ENCODE results near the gene SYT3. TPM values are rescaled to one million over a fixed set of nuclear protein-coding genes. Genes with fewer than 3 reads are reported as not detected.

Gene SYT3, protein sequence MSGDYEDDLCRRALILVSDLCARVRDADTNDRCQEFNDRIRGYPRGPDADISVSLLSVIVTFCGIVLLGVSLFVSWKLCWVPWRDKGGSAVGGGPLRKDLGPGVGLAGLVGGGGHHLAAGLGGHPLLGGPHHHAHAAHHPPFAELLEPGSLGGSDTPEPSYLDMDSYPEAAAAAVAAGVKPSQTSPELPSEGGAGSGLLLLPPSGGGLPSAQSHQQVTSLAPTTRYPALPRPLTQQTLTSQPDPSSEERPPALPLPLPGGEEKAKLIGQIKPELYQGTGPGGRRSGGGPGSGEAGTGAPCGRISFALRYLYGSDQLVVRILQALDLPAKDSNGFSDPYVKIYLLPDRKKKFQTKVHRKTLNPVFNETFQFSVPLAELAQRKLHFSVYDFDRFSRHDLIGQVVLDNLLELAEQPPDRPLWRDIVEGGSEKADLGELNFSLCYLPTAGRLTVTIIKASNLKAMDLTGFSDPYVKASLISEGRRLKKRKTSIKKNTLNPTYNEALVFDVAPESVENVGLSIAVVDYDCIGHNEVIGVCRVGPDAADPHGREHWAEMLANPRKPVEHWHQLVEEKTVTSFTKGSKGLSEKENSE
- total RNA-seq = under 0.01 and 0.15 TPM in 2 replicates

DNA sequence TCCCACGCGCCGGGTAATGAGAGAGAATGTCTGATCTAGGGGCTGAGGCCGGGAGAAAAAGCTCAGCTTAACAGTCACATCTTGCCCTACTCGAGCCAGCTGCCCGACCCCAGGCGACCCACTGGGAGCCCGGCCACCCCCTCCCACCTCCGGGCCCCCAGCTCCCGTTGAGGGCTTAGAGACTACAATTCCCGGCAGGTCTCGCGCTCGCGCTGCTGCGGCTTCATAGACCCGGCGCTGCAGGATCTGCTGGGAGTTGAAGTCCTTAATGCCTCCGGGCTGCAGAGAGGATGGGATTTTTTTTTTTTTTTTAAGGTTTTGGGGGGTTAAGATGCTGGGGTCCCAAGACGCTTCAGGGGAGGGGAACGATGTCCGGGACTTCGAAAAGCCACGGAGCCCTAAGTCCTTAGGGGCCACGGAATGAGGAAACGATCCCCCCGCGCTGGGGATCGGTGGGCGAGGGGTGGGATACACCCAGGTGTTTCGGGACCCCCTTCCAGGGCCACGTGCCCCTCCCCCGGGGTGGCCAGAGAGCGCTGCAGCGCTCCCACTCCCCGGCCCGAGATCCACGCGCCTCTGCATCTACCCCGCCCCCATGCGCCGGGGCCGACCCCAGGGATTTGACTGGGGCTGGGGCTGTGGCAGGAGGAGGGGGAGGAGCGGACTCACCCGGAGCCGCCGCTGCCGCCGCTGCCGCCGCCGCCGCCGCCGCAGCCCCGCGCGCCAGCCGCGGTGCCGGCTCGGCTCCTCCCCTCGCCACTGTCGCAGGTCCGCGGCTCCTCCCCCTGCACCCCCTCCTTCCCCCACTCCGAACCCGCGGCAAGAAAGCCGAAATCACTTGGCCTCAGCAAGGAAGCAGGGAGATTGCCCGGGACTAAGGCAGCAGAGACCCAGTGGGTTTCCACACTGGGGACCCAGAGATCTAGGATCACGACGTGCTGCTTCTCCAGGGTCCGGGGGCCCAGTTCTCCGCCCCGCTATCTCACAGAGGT is at the start of gene SYT3:
SYT3 (minus strand) TSS at position 761 of the 992 bp plus-strand sequence. CDS start 2,470 bp downstream, outside the sequence.

DNA sequence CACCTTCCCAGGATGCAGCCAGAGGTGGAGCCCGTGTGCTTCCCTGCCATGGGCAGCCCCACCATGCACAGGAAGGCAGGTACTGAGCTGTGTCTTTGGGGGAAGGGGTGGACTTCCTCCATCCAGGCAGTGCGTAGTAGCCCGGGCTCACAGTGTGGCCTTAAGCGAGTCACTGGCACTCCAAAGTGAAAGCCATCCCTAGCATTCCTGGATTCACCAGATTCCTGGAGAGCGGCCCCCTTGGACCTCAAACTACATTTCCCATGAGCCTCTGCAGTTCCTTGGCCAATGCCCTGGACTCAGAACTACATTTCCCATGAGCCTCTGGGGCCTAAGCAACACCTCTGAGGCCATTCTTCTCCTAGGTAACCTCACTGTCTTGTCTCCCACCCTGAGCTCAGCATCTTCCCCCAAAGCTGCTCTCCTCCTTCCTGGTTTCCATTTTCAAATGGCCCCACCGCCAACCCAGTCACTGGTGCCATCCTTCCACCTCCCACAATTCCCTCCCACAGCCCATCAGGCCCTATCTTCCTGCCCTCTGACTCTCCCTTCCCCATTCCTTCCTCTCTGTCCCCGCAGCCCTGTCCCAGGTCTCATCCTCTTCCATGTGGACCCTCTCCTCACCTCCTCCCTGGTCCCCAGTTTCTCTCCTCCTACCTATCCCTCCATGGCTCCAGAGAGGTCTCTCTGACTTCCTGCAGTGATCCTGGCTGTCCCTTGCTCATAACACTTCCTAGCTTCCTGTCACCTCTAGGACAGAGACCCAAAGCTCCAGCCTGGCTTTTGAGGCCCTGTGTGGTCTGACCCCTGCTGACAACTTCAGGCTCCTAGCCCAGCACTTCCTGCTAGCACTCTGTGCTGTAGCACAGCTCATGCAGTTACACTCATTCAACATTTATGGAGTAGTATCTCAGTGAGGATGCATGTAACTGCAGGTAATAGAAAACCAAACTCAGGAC is 10.0 kb upstream of the SYT3 start, which contains the start of gene C19orf81:
C19orf81 (plus strand) TSS at position 13 of the 959 bp plus-strand sequence; CDS start at position 13, 0 bp downstream.

Other genes with a start within 250 kb of the SYT3 start
- gene SPIB, start 220.9 kb downstream of the SYT3 start, total RNA-seq = not detected in 2 replicates
- gene MYBPC2, start 207.0 kb downstream of the SYT3 start, total RNA-seq = not detected in 2 replicates
- gene EMC10, start 163.4 kb downstream of the SYT3 start, total RNA-seq = 41.3 and 63.2 TPM in 2 replicates
- gene GARIN5A, start 163.0 kb downstream of the SYT3 start, total RNA-seq = 0.32 TPM in 1 of 2 replicates, not detected in the other
- gene JOSD2, start 128.7 kb downstream of the SYT3 start, total RNA-seq = 15.3 and 22.1 TPM in 2 replicates
- gene ASPDH, start 126.0 kb downstream of the SYT3 start, total RNA-seq = not detected in 2 replicates
- gene LRRC4B, start 71.4 kb downstream of the SYT3 start, total RNA-seq = under 0.01 TPM in 1 of 2 replicates, not detected in the other
- gene C19orf81, start 9.6 kb upstream of the SYT3 start, total RNA-seq = 2.7 TPM in 1 of 2 replicates, not detected in the other
- 0.97 and 1.8 TPM in 2 replicates for gene SHANK1, start 79.9 kb upstream of the SYT3 start, total RNA-seq
- 22.4 and 27.4 TPM in 2 replicates for gene CLEC11A, start 83.5 kb upstream of the SYT3 start, total RNA-seq
- gene GPR32, start 130.6 kb upstream of the SYT3 start, total RNA-seq = not detected in 2 replicates
- not detected in 2 replicates for gene ACP4, start 150.5 kb upstream of the SYT3 start, total RNA-seq
- gene KLK1, start 183.9 kb upstream of the SYT3 start, total RNA-seq = not detected in 2 replicates
- not detected in 2 replicates for gene KLK15, start 193.7 kb upstream of the SYT3 start, total RNA-seq
- gene KLK3, start 215.0 kb upstream of the SYT3 start, total RNA-seq = not detected in 2 replicates
- gene KLK2, start 233.6 kb upstream of the SYT3 start, total RNA-seq = not detected in 2 replicates

Measured in epithelial cell of umbilical artery (primary cell).